ENCODE data around the gene HOXB7. TPM values are rescaled to one million over a fixed set of nuclear protein-coding genes. Genes with fewer than 3 reads are reported as not detected.

Gene HOXB7
- total RNA-seq, 4 donors from 2014 or later: 0.38 to 0.64 TPM; not detected in 2

DNA sequence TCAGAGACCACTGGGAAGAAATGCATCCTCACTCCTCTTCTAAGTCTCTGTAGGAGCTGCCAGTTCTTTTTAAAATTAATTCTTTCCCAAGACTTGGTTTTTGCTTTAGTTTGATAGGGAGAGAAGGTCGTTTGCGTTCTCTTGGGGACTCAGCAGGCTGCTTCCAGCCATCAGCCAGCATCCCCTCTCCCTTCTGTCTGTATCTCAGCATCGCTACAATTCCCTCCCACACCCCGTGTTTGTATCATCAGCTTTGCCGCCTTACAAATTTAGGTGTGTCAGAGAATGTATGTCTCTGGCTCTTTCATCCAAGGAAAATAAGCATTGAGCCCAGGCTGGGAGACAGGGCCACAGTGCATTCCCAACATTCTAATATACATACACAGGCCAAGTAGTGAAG lies 11.5 kb downstream of the HOXB7 start:
- no peak for TF ChIP-seq POLR2A (IDR thresholded peaks at IDR 0.05)
- TF ChIP-seq, protein P1, sequence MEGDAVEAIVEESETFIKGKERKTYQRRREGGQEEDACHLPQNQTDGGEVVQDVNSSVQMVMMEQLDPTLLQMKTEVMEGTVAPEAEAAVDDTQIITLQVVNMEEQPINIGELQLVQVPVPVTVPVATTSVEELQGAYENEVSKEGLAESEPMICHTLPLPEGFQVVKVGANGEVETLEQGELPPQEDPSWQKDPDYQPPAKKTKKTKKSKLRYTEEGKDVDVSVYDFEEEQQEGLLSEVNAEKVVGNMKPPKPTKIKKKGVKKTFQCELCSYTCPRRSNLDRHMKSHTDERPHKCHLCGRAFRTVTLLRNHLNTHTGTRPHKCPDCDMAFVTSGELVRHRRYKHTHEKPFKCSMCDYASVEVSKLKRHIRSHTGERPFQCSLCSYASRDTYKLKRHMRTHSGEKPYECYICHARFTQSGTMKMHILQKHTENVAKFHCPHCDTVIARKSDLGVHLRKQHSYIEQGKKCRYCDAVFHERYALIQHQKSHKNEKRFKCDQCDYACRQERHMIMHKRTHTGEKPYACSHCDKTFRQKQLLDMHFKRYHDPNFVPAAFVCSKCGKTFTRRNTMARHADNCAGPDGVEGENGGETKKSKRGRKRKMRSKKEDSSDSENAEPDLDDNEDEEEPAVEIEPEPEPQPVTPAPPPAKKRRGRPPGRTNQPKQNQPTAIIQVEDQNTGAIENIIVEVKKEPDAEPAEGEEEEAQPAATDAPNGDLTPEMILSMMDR (IDR thresholded peaks at IDR 0.05): no peak
- H3K4me1 ChIP-seq: peaks cover 19 to 60% (median 27%) of the 10 kb centered on the region in 3 donors

DNA sequence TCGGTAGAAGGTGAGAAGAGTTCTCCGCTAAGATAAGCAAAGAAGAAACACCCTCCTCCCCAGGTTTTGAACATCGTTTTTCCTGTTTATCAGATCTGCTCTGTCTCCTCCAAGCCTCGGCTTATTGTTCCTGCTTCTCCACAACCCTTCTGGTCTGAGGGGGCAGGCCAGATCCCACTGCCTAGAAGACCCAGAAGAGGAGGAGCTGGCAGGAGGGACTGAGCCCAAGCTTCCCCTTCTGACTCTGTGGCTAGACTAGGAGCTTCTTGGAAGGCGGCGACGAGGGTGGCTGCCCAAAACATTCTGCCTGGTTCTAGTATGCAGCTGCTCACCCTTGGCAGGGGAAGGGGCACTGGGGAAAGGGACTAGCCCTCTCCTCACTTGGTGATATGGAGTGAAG lies 12.1 kb downstream of the HOXB7 start:
- 45 to 56% methylated on average over 6 to 7 of the region's 7 CpGs for WGBS, 2 donors
- TF ChIP-seq, protein P1 (IDR thresholded peaks at IDR 0.05): no peak
- no peak for TF ChIP-seq POLR2A (IDR thresholded peaks at IDR 0.05)
- DNase-seq: no peak
- Histone ChIP-seq H3K27ac (no peak overlapping the region), H3K9me3 (no peaks in the 10 kb centered on the region), H3K27me3 (peaks cover 4 to 100% (median 72%) of the 10 kb centered on the region in 4 donors), H3K36me3 (no peaks in the 10 kb centered on the region), H3K4me3 (no peak overlapping the region), H3K4me1 (peaks cover 24 to 60% (median 30%) of the 10 kb centered on the region in 3 donors)
- intact Hi-C loops (cut with DNase I): loop anchor here (5.0 kb wide), 1 partner anchor 251 kb away; no protein-coding TSS in a partner anchor

More for the DNA sequence above, 11.5 kb downstream of the HOXB7 start:
- no peak overlapping the region for H3K27ac ChIP-seq
- H3K9me3 ChIP-seq: no peaks in the 10 kb centered on the region
- no peaks in the 10 kb centered on the region for H3K36me3 ChIP-seq
- WGBS, 2 donors: 71 to 78% methylated on average over 5 of the region's 5 CpGs
- H3K4me3 ChIP-seq: no peak overlapping the region
- peaks cover 6 to 100% (median 72%) of the 10 kb centered on the region in 4 donors for H3K27me3 ChIP-seq
- intact Hi-C loops (cut with DNase I): loop anchor here (5.0 kb wide), 1 partner anchor 252 kb away; no protein-coding TSS in a partner anchor
- DNase-seq: no peak

DNA sequence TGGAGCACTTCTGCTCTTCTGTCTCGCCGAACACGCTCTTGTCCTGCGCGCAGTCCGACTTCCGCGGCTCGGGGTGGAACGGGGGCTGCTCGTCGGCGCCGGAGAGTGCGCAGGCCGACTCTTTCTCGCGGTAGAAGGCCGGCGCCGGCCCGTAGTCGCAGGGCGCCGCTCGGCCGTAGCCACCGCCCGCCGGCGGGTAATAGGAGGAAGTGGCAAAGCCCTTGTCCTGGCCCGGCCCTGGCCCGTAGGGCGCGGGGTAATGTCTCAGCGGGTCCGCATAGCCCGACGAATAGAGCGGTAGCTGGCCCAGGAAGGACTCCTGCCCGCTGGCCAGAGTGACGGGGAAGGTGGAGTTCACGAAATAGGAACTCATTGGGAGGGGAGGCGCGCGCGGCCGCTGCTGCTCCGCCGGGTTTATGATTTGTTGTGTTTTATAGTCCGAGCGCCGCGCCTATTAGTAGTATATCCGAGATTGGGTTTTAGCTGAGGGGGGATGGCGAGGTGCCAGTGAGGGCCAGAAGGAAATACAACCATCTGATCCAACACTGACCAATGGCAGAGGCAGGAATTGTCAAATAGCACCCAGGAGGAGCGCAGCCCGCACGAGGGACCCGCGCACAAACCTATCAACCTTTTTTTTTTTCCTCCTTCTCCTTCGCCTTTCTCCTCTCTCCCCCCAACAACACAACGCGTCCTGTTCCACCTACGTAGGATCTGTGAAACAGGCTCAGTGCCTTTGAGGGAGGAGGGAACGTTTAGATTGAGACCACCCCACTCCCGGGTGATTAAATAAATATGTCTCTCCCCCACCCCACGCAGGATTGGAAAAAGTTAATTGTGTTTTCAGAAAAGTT lies 12.8 kb downstream of the HOXB7 start:
- H3K4me3 ChIP-seq: peak overlapping the region; percentile 28 to 72 (median 42)
- no peak for DNase-seq
- 4% methylated on average over 15 to 26 of the region's 68 CpGs for WGBS, 2 donors
- TF ChIP-seq, protein P1 (IDR thresholded peaks at IDR 0.05): no peak
- TF ChIP-seq POLR2A (IDR thresholded peaks at IDR 0.05): no peak
- H3K36me3 ChIP-seq: no peaks in the 10 kb centered on the region
- peak overlapping the region in 3 of 4 donors; percentile 18 to 47 (median 32) for H3K27ac ChIP-seq
- H3K9me3 ChIP-seq: no peaks in the 10 kb centered on the region
- H3K4me1 ChIP-seq: peaks cover 24 to 60% (median 37%) of the 10 kb centered on the region in 3 donors
- intact Hi-C loops (cut with DNase I): loop anchor here (5.0 kb wide), 1 partner anchor 251 kb away; no protein-coding TSS in a partner anchor
- H3K27me3 ChIP-seq: peaks cover 4 to 100% (median 67%) of the 10 kb centered on the region in 4 donors

DNA sequence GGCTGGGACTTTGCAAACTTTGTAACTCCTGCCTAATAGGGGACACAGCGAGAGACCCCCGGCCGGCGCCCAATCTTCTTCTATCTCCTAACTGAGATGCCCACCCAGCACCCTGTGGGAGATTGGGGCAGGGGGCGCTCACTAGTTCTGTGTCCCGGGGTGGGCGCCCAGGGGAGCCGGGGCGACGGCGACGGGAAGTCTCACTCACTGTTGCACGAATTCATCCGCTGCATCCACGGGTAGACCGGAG lies 13.4 kb downstream of the HOXB7 start:
- intact Hi-C loops (cut with DNase I): loop anchor here (5.0 kb wide), 1 partner anchor 250 kb away; no protein-coding TSS in a partner anchor
- peak overlapping the region in 3 of 4 donors; percentile 18 to 47 (median 32) for H3K27ac ChIP-seq
- no peak for DNase-seq
- H3K27me3 ChIP-seq: peaks cover 4 to 100% (median 66%) of the 10 kb centered on the region in 4 donors
- H3K36me3 ChIP-seq: no peaks in the 10 kb centered on the region
- H3K4me3 ChIP-seq: peak overlapping the region; percentile 28 to 72 (median 42)
- WGBS, 2 donors: 0% methylated on average over 12 of the region's 16 CpGs; no CpG with 5 or more reads in 1 of the 2 donors
- H3K9me3 ChIP-seq: no peaks in the 10 kb centered on the region
- peaks cover 23 to 60% (median 41%) of the 10 kb centered on the region in 3 donors for H3K4me1 ChIP-seq
- TF ChIP-seq, protein P1 (IDR thresholded peaks at IDR 0.05): no peak
- TF ChIP-seq POLR2A (IDR thresholded peaks at IDR 0.05): no peak
